ENCODE data around the gene TMEM184A. TPM values are rescaled to one million over a fixed set of nuclear protein-coding genes. Genes with fewer than 3 reads are reported as not detected.

TMEM184A gene
- total and polyA plus RNA-seq, 10 of the 15 experiments (the other 5 are each of a cell fraction or from before 2014, with no cell fraction given) = 0.04 to 0.15 TPM; not detected in 8

GRCh38 chr7:1544896-1545416 lies 11.0 kb downstream of the TMEM184A start:
- BruUV-seq (replicated peaks) = no TSS peak
- H3K4me3 ChIP-seq = no peak overlapping the region
- intact Hi-C loops (cut with micrococcal nuclease; ENCODE audit: unreplicated experiment) = no loop called here
- FAIRE-seq (no peak), DNase-seq (ENCODE audit: low read depth, low spot score) (no peak), ATAC-seq (no peak)
- ChIA-PET RAD21 (ENCODE audit: unreplicated experiment) (no interaction called here), POLR2A (no interaction called here), CTCF (no interaction called here), SMC1A (ENCODE audit: uncharacterized antibody, unreplicated experiment) (no interaction called here)
- H4K20me1 ChIP-seq (ENCODE audit: control insufficient read depth, insufficient read depth) = no peaks in the 10 kb centered on the region
- H3K9me3 ChIP-seq (replicated peaks; ENCODE audit: control insufficient read depth, insufficient read depth, low read length) = no peaks in the 10 kb centered on the region
- no peak overlapping the region for H3K9ac ChIP-seq (ENCODE audit: control insufficient read depth, insufficient read depth, low read length)
- H3K27ac ChIP-seq (ENCODE audit: control insufficient read depth, insufficient read depth) = no peak overlapping the region
- no peak overlapping the region for H2AFZ ChIP-seq (ENCODE audit: control insufficient read depth, low read depth, low read length)
- no peaks in the 10 kb centered on the region for H3K4me1 ChIP-seq (ENCODE audit: control insufficient read depth, insufficient read depth, low read length)
- H3K36me3 ChIP-seq (ENCODE audit: control insufficient read depth in 2 of 2, insufficient read depth in 2 of 2, low read length in 1 of 2) = peaks cover 3 to 14% of the 10 kb centered on the region in 2 experiments; a peak in 3 of 4 replicates
- no peaks in the 10 kb centered on the region for H3K27me3 ChIP-seq (replicated peaks in 1 of 2; ENCODE audit: control insufficient read depth in 2 of 2, insufficient read depth in 2 of 2, low read length in 1 of 2)
- TF ChIP-seq RAD51 (IDR thresholded peaks at IDR 0.05) = no peak
- TF ChIP-seq PBX3 (IDR thresholded peaks at IDR 0.05; ENCODE audit: insufficient replicate concordance, low read depth, low read length) = no peak
- TF ChIP-seq EED (IDR thresholded peaks at IDR 0.05; ENCODE audit: low read depth) = no peak
- TF ChIP-seq KLF5 (IDR thresholded peaks at IDR 0.05; ENCODE audit: partially characterized antibody) = no peak
- no peak for TF ChIP-seq REST (IDR thresholded peaks at IDR 0.05; ENCODE audit: low read depth, low read length)
- TF ChIP-seq NFYA (IDR thresholded peaks at IDR 0.05; ENCODE audit: borderline replicate concordance, low read depth, low read length) = no peak
- no peak for TF ChIP-seq PRDM15 (CRISPR knock-in tag; IDR thresholded peaks at IDR 0.05)
- TF ChIP-seq NR2C2 (IDR thresholded peaks at IDR 0.05; ENCODE audit: borderline replicate concordance, control insufficient read depth, insufficient read length, low read depth) = no peak
- TF ChIP-seq ZNF687 (IDR thresholded peaks at IDR 0.05) = no peak
- in situ Hi-C loops (cut with MboI) = no loop called here
- no peak overlapping the region for H3K4me2 ChIP-seq (ENCODE audit: control insufficient read depth, insufficient read depth)
- H3K79me2 ChIP-seq (ENCODE audit: control insufficient read depth, insufficient read depth, low read length) = no peaks in the 10 kb centered on the region
- WGBS (ENCODE audit: insufficient coverage, insufficient replicate concordance, low lambda C conversion rate, missing lambda C conversion rate) = 70% methylated on average over 16 of the region's 16 CpGs

All from GM12878 (cell line).